ENCODE results near the gene TSPAN13.

The TSPAN13 gene

DNA sequence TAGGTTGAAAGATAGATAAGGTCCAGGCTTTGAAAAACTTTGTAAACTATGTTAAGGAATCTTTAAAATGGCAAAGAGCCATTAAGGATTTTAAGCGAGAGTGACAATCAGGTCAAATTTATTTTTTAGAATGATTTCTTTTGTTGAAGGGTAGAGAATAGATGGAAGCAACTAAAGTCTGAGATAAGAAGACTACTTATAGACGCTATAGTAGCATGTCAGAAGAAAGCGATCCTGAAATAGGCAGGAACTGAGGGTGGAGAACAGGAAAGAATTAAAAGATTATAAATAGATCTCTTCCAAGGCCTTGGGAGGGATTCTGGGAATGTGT is 13.0 kb upstream of the TSPAN13 start:
- H3K4me1 ChIP-seq (ENCODE audit: control insufficient read depth in 1 of 2, insufficient read depth in 1 of 2, low read depth in 1 of 2, low read length in 1 of 2), result no peaks in the 10 kb centered on the region
- no peak overlapping the region for H3K4me3 ChIP-seq (ENCODE audit: low read depth in 1 of 2, low read length in 1 of 2)
- no peaks in the 10 kb centered on the region for H3K36me3 ChIP-seq
- H3K27ac ChIP-seq, result no peak overlapping the region
- no peaks in the 10 kb centered on the region for H3K9me3 ChIP-seq
- TF ChIP-seq, protein P1, sequence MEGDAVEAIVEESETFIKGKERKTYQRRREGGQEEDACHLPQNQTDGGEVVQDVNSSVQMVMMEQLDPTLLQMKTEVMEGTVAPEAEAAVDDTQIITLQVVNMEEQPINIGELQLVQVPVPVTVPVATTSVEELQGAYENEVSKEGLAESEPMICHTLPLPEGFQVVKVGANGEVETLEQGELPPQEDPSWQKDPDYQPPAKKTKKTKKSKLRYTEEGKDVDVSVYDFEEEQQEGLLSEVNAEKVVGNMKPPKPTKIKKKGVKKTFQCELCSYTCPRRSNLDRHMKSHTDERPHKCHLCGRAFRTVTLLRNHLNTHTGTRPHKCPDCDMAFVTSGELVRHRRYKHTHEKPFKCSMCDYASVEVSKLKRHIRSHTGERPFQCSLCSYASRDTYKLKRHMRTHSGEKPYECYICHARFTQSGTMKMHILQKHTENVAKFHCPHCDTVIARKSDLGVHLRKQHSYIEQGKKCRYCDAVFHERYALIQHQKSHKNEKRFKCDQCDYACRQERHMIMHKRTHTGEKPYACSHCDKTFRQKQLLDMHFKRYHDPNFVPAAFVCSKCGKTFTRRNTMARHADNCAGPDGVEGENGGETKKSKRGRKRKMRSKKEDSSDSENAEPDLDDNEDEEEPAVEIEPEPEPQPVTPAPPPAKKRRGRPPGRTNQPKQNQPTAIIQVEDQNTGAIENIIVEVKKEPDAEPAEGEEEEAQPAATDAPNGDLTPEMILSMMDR (IDR thresholded peaks at IDR 0.05), result no peak
- no peaks in the 10 kb centered on the region for H3K27me3 ChIP-seq

DNA sequence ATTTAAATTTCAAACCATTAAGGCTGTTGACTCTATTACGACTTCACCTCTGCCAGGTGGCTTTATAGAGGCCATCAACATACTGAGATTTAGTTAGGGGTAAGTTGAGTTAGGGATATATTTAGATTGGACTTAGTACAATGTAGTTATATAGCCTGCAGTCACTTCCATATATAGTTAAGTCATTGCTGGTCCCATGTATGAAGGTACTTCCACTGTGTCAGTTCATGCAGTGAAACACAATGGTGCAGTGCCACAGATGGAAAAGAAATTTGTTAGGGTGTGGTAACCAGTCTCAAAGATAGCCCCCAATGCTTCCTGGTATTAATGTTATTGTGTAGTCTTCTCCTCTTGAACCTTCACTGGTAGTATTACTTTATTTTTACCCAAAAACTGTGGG is 12.6 kb upstream of the TSPAN13 start:
- Histone ChIP-seq H3K27me3 (no peaks in the 10 kb centered on the region), H3K36me3 (no peaks in the 10 kb centered on the region), H3K4me1 (ENCODE audit: control insufficient read depth in 1 of 2, insufficient read depth in 1 of 2, low read depth in 1 of 2, low read length in 1 of 2) (no peaks in the 10 kb centered on the region), H3K27ac (no peak overlapping the region), H3K9me3 (no peaks in the 10 kb centered on the region), H3K4me3 (ENCODE audit: low read depth in 1 of 2, low read length in 1 of 2) (no peak overlapping the region)
- TF ChIP-seq, protein P1 (IDR thresholded peaks at IDR 0.05), result no peak

DNA sequence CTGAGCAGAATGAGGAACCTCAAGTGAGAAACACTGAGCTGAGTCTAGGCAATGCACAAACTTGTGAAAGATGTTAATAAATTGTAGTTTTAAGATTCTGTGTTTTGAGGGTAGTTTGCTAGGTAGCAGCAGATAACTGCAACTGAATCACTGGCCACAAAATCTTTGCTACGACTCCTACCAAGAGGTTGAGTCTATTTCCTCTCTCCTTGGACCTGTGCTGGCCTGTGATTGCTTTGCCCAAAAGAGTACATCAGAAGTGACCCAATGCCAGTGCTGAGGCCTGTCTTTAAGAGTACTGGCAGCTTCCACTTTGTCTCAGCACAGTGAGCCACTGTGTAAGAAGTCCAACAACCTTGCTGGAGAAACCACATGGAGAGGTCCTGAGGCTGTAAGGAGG is 11.9 kb upstream of the TSPAN13 start:
- TF ChIP-seq, protein P1 (IDR thresholded peaks at IDR 0.05), result no peak
- Histone ChIP-seq H3K4me1 (ENCODE audit: control insufficient read depth in 1 of 2, insufficient read depth in 1 of 2, low read depth in 1 of 2, low read length in 1 of 2) (no peaks in the 10 kb centered on the region), H3K9me3 (no peaks in the 10 kb centered on the region), H3K27me3 (no peaks in the 10 kb centered on the region), H3K27ac (no peak overlapping the region), H3K36me3 (no peaks in the 10 kb centered on the region), H3K4me3 (ENCODE audit: low read depth in 1 of 2, low read length in 1 of 2) (no peak overlapping the region)

DNA sequence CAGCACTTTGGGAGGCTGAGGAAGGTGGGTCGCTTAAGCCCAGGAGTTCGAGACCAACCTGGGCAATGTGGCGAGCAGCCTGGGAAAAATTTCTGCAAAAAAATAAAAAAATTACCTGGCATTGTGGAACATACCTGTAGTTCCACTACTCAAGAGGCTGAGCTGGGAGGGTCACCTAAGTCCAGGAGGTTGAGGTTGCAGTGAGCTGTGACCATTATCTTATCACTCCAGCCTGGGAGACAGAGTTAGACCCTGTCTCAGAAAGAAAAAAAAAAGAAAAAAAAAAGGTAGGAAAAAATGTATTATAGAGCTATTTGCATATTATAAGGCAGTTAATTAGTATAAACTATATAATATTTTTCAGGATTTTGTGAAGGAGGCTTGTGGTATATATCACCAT is 11.0 kb upstream of the TSPAN13 start:
- no peak overlapping the region for H3K27ac ChIP-seq
- TF ChIP-seq, protein P1 (IDR thresholded peaks at IDR 0.05), result no peak
- H3K9me3 ChIP-seq, result no peaks in the 10 kb centered on the region
- no peaks in the 10 kb centered on the region for H3K36me3 ChIP-seq
- H3K4me1 ChIP-seq (ENCODE audit: control insufficient read depth in 1 of 2, insufficient read depth in 1 of 2, low read depth in 1 of 2, low read length in 1 of 2), result no peaks in the 10 kb centered on the region
- H3K4me3 ChIP-seq (ENCODE audit: low read depth in 1 of 2, low read length in 1 of 2), result no peak overlapping the region
- no peaks in the 10 kb centered on the region for H3K27me3 ChIP-seq

DNA sequence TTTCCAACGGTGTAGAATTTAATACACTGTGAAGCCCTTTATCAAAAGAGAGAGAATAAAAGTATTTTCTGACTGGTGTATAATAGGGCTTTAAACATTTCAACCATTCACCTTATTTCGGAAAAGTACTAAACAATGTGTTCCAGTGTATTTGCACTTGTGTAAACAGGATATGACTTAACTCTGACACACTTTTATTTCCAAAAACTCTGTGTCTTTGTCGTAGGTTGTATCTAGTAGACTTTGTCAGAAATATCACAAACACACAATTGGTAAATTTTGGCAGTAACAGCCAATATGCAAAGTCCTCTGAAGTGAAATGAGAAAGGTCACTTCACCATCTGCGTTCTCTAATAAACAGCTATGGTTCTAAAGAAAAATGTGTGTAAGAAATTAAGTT is 10.3 kb upstream of the TSPAN13 start:
- Histone ChIP-seq H3K36me3 (no peaks in the 10 kb centered on the region), H3K4me3 (ENCODE audit: low read depth in 1 of 2, low read length in 1 of 2) (no peak overlapping the region), H3K9me3 (no peaks in the 10 kb centered on the region), H3K4me1 (ENCODE audit: control insufficient read depth in 1 of 2, insufficient read depth in 1 of 2, low read depth in 1 of 2, low read length in 1 of 2) (no peaks in the 10 kb centered on the region), H3K27me3 (no peaks in the 10 kb centered on the region), H3K27ac (no peak overlapping the region)
- TF ChIP-seq, protein P1 (IDR thresholded peaks at IDR 0.05), result no peak
